HepG2 (cell line): ENCODE results near the gene RBPMS2. TPM values are rescaled to one million over a fixed set of nuclear protein-coding genes. Genes with fewer than 3 reads are reported as not detected.

Experiments
- CENPX ChIP-seq: sonication (generic); formaldehyde crosslinking; IDR thresholded peaks from 2 replicates; pipeline ENCODE4 v1.9.0; 2021; ENCODE audit warnings: mild to moderate bottlenecking, missing genetic modification reagents, moderate library complexity
- EED ChIP-seq: sonication (generic); formaldehyde crosslinking; IDR thresholded peaks from 2 replicates; pipeline ENCODE4 v1.5.0; 2020; ENCODE audit warnings: mild to moderate bottlenecking, missing genetic modification reagents
- FOXC1 ChIP-seq: sonication (generic); formaldehyde crosslinking; IDR thresholded peaks from 2 replicates; pipeline ENCODE4 v1.8.0; 2022; ENCODE audit warnings: mild to moderate bottlenecking, missing genetic modification reagents, borderline replicate concordance
- NAIF1 ChIP-seq: sonication (generic); formaldehyde crosslinking; IDR thresholded peaks from 2 replicates; pipeline ENCODE4 v1.5.0; 2020; ENCODE audit warnings: mild to moderate bottlenecking, missing genetic modification reagents, borderline replicate concordance
- NFATC3 ChIP-seq: sonication (generic); formaldehyde crosslinking; IDR thresholded peaks from 2 replicates; pipeline ENCODE4 v1.5.1; 2020; ENCODE audit warnings: mild to moderate bottlenecking, missing genetic modification reagents
- TAF15 ChIP-seq: fragments of 200-400 bp; formaldehyde crosslinking; IDR thresholded peaks from one replicate; pipeline ENCODE4 v1.6.1; 2018; ENCODE audit warnings: mild to moderate bottlenecking, low read depth, low read length; ENCODE audit not compliant: poor library complexity, severe bottlenecking
- TFAP4 ChIP-seq: sonication (generic); IDR thresholded peaks from 2 replicates; pipeline ENCODE4 v1.6.1; 2016; ENCODE audit warnings: low read depth, borderline replicate concordance
- ZBTB33 ChIP-seq: sonication (generic); formaldehyde crosslinking; IDR thresholded peaks from 2 replicates; pipeline ENCODE4 v1.4.0; 2020; ENCODE audit warnings: missing genetic modification reagents
- ZBTB44 ChIP-seq: sonication (generic); formaldehyde crosslinking; IDR thresholded peaks from 2 replicates; pipeline ENCODE4 v1.4.0; 2020; ENCODE audit warnings: missing genetic modification reagents
- ZFP62 ChIP-seq: sonication (generic); formaldehyde crosslinking; IDR thresholded peaks from 2 replicates; pipeline ENCODE4 v1.4.0; 2020; ENCODE audit warnings: missing genetic modification reagents
- ZMYM3 ChIP-seq: sonication (generic); formaldehyde crosslinking; IDR thresholded peaks from 2 replicates; pipeline ENCODE4 v1.5.1; 2020; ENCODE audit warnings: mild to moderate bottlenecking, missing genetic modification reagents
- ZNF17 ChIP-seq: sonication (generic); formaldehyde crosslinking; IDR thresholded peaks from 2 replicates; pipeline ENCODE4 v1.5.0; 2020; ENCODE audit warnings: mild to moderate bottlenecking, missing genetic modification reagents
- ZNF513 ChIP-seq: sonication (generic); formaldehyde crosslinking; conservative IDR thresholded peaks from 2 replicates; pipeline ENCODE4 v1.5.0; 2020; ENCODE audit warnings: missing genetic modification reagents
- ZNF777 ChIP-seq: sonication (generic); formaldehyde crosslinking; IDR thresholded peaks from 2 replicates; pipeline ENCODE4 v1.4.0; 2020; ENCODE audit warnings: missing genetic modification reagents
- polyA plus RNA-seq, 8 experiments: library from polyadenylated mRNA; depleted of rRNA in 3 of 8; stranded (reverse) in 7 of 8; unstranded in 1 of 8; fragments of >200 nt; fragmentation: Illumina TruSeq in 4 of 8; extraction: Trizol in 4 of 8; gene quantifications; 2 replicates each; pipeline versions ENCODE4 v1.2.1 to v1.2.3, GENCODE V29; 2011 to 2016; ENCODE audit warnings: low read depth in 4 of 8, missing spikeins in 1 of 8, mixed read lengths in 1 of 8; ENCODE audit not compliant: insufficient read depth in 1 of 8
- total RNA-seq, 5 experiments: library from RNA; depleted of rRNA; stranded (reverse); fragments of >200 nt; fragmentation: Illumina TruSeq; extraction: Trizol; gene quantifications; 2 replicates each; pipeline ENCODE4 v1.2.3, GENCODE V29; 2016; ENCODE audit warnings: low read depth in 1 of 5
- TF ChIP-seq, protein P1 (sequence below): sonication (generic); formaldehyde crosslinking; IDR thresholded peaks from 2 replicates; pipeline ENCODE4 v1.5.1; 2020; ENCODE audit warnings: missing genetic modification reagents, mild to moderate bottlenecking, borderline replicate concordance
- TF ChIP-seq, protein P2 (sequence below), 2 experiments: sonication (generic) in 1 of 2; formaldehyde crosslinking in 1 of 2; IDR thresholded peaks; 2 replicates each; pipeline versions ENCODE4 v1.5.1 to v1.6.1; 2011 to 2020; ENCODE audit warnings: borderline replicate concordance in 1 of 2, low read depth in 1 of 2, low read length in 1 of 2, mild to moderate bottlenecking in 1 of 2, missing genetic modification reagents in 1 of 2, moderate library complexity in 1 of 2

Gene RBPMS2
- total and polyA plus RNA-seq, 2 of the 13 experiments (the other 11 are each of a cell fraction or from before 2014, with no cell fraction given), result 0.08 TPM; not detected in 1

DNA sequence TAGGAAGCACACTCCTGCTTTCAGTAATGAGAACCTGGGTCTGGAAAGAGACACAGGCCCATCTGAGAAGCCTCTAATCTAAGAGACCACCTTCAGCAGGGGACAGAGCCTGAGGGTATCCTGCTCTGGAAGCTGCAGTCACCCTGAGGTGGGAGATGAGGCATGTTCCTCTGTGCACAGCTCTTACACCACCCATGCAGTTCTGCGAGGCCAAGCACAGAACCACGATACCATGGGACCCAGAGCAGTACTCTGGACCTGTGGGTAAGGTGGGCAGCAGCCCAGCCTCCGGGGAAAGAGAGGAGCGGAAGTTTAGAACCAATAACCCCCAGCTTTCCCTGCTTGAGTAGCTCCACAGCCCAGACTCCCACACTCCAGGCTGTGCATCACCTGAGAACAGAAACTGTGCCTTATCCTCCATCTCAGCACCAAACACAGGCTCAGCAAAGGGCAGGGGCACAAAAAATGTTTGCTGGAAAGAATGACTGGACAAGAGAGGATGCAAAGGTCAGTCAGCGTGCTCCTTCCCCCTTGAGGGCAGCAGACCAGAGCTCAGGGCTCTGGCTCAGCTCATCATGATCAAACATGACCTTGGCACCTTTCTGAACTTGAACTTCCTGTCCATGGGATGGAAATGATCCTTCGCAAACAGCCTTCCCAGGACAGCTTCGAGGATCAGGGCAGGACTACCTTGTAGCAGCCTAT, 43.1 kb downstream of the RBPMS2 start (continued):
- TF ChIP-seq, protein P1, sequence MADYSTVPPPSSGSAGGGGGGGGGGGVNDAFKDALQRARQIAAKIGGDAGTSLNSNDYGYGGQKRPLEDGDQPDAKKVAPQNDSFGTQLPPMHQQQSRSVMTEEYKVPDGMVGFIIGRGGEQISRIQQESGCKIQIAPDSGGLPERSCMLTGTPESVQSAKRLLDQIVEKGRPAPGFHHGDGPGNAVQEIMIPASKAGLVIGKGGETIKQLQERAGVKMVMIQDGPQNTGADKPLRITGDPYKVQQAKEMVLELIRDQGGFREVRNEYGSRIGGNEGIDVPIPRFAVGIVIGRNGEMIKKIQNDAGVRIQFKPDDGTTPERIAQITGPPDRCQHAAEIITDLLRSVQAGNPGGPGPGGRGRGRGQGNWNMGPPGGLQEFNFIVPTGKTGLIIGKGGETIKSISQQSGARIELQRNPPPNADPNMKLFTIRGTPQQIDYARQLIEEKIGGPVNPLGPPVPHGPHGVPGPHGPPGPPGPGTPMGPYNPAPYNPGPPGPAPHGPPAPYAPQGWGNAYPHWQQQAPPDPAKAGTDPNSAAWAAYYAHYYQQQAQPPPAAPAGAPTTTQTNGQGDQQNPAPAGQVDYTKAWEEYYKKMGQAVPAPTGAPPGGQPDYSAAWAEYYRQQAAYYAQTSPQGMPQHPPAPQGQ, result no peak
- TF ChIP-seq ZBTB33 (CRISPR knock-in tag) (0 out of 2 replicates have a peak, but pooled peaks have one; percentile 32), ZBTB44 (no peak), EED (no peak), NAIF1 (CRISPR knock-in tag) (no peak), FOXC1 (CRISPR knock-in tag) (no peak), ZMYM3 (0 out of 2 replicates have a peak, but pooled peaks have one; percentile 38), ZFP62 (CRISPR knock-in tag) (no peak), ZNF777 (CRISPR knock-in tag) (no peak), NFATC3 (CRISPR knock-in tag) (no peak), TFAP4 (no peak), CENPX (CRISPR knock-in tag) (no peak), ZNF17 (CRISPR knock-in tag) (no peak), ZNF513 (CRISPR knock-in tag) (no peak), TAF15 (no peak)
- TF ChIP-seq, protein P2, sequence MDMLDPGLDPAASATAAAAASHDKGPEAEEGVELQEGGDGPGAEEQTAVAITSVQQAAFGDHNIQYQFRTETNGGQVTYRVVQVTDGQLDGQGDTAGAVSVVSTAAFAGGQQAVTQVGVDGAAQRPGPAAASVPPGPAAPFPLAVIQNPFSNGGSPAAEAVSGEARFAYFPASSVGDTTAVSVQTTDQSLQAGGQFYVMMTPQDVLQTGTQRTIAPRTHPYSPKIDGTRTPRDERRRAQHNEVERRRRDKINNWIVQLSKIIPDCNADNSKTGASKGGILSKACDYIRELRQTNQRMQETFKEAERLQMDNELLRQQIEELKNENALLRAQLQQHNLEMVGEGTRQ (IDR thresholded peaks at IDR 0.05; ENCODE audit: low read depth, low read length), result no peak
- TF ChIP-seq, protein P2 (CRISPR knock-in tag; IDR thresholded peaks at IDR 0.05; ENCODE audit: borderline replicate concordance), result no peak
